ACC112 (cell line): ENCODE measurements around the gene FAM83D.

ENCODE experiments used
- H2AFZ ChIP-seq: fragments of 200-600 bp; sonication (generic); one replicate; pipeline ENCODE4 v1.6.0; 2017; ENCODE audit warnings: antibody characterized with exemption, low read length; ENCODE audit not compliant: unreplicated experiment
- H3K27ac ChIP-seq: fragments of 200-600 bp; sonication (generic); 2 replicates; pipeline ENCODE4 v1.5.1; 2014; ENCODE audit warnings: low read depth, mild to moderate bottlenecking, antibody characterized with exemption, low read length, moderate library complexity
- H3K27me3 ChIP-seq: fragments of 200-600 bp; sonication (generic); 2 replicates; pipeline ENCODE4 v1.6.1; 2014; ENCODE audit warnings: mild to moderate bottlenecking, antibody characterized with exemption, low read length, moderate library complexity, mixed read lengths; ENCODE audit not compliant: insufficient read depth
- H3K36me3 ChIP-seq: fragments of 200-600 bp; sonication (generic); 2 replicates; pipeline ENCODE4 v1.6.1; 2016; ENCODE audit warnings: mild to moderate bottlenecking, antibody characterized with exemption, low read length, moderate library complexity, mixed read lengths; ENCODE audit not compliant: insufficient read depth
- H3K4me1 ChIP-seq: fragments of 200-600 bp; sonication (generic); one replicate; pipeline ENCODE4 v1.6.1; 2016; ENCODE audit warnings: low read length, mixed read lengths; ENCODE audit not compliant: insufficient read depth, unreplicated experiment, control insufficient read depth
- H3K4me3 ChIP-seq: fragments of 200-600 bp; sonication (generic); 2 replicates; pipeline ENCODE4 v1.5.1; 2014; ENCODE audit warnings: mild to moderate bottlenecking, low read depth, low read length
- H3K79me2 ChIP-seq: fragments of 200-600 bp; sonication (generic); one replicate; pipeline ENCODE4 v1.6.0; 2016; ENCODE audit warnings: low read length; ENCODE audit not compliant: control insufficient read depth, unreplicated experiment, insufficient read depth

The FAM83D gene

DNA sequence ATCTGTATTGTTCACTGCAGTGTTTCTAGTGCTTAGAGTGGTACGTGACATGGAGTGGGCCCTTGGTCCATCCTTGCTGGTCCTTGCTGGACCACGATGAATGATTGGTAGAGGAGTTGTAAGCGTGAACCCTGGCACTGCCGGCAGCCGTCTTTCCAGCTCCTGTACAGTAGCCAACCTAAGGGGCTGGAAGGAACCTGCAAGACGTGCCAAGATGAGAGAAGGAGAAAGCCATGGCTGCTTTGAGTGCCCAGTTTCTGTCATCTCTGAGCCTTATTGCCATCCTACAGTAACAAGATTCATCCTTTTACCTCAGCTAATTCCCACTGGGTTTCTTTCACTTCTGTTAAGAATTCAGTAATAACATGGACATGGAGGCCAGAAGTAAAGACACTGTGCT, 41.9 kb downstream of the FAM83D start:
- no peak overlapping the region for H2AFZ ChIP-seq
- peaks cover 24% of the 10 kb centered on the region for H3K4me1 ChIP-seq
- no peaks in the 10 kb centered on the region for H3K36me3 ChIP-seq
- no peak overlapping the region for H3K27ac ChIP-seq
- H3K4me3 ChIP-seq, result no peak overlapping the region
- H3K27me3 ChIP-seq, result no peaks in the 10 kb centered on the region
- peaks cover 45% of the 10 kb centered on the region for H3K79me2 ChIP-seq

DNA sequence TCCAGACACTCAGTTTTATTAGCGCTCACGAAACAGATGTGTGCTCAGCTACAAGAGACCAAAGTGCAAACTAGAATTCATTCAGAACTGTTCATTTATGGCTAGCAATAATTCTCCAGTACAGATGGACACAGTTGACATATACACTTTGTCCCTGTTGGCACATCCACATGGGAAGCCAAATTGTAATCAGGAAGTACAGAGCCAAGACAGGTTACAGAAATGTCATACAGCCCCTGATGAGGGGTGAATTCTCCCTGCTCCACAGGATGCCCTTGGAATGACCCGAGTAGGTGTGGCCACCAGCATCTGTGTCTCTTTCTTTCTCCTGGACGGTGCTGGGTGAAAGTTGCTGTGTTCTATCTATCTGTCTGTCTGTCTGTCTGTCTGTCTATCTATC, 43.5 kb downstream of the FAM83D start:
- no peaks in the 10 kb centered on the region for H3K36me3 ChIP-seq
- no peaks in the 10 kb centered on the region for H3K27me3 ChIP-seq
- H2AFZ ChIP-seq, result no peak overlapping the region
- no peak overlapping the region for H3K4me3 ChIP-seq
- H3K79me2 ChIP-seq, result peaks cover 35% of the 10 kb centered on the region
- H3K27ac ChIP-seq, result peak overlapping the region; percentile 82
- peaks cover 29% of the 10 kb centered on the region for H3K4me1 ChIP-seq

DNA sequence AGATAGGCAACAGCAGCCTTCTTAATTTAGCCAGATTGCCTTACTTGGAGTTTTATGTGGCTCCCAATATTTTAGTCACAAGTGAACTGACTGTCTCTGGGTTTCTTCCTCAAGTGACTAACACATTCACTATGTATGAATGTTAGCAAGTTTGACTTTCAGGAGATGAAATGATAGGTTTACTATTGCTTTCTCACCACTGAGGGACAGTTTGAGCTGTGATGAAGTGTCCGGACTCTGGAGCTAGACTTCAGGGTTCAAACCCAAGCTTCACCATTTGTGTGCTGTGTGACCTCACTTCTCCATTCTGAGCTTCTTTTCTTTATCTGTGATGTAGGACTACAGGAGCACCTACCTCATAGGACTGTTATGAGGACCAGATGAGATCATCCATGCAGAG, 44.1 kb downstream of the FAM83D start:
- Histone ChIP-seq H3K27me3 (no peaks in the 10 kb centered on the region), H3K79me2 (peaks cover 29% of the 10 kb centered on the region), H3K27ac (peak overlapping the region; percentile 82), H3K4me3 (no peak overlapping the region), H3K36me3 (no peaks in the 10 kb centered on the region), H2AFZ (no peak overlapping the region), H3K4me1 (peaks cover 29% of the 10 kb centered on the region)

DNA sequence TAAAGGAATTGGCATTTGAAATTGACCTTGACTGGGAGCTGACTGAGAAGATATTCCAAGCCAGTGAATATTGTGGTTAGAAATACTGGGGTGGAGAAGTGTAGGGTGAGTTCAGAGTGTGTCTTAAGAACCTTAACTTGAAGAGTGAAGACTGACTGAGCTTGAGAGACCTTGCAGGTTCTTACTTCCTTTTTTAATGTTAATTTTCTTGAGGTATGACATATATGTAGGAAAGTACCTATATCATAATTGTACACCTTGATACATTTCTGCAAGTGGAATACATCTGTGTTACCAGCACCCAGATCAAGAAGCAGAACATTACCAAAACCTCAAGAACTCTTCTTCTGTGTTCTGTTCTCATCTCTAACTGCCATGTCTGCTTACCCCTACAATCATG, 46.9 kb downstream of the FAM83D start:
- no peak overlapping the region for H2AFZ ChIP-seq
- H3K4me1 ChIP-seq, result peaks cover 29% of the 10 kb centered on the region
- H3K27me3 ChIP-seq, result no peaks in the 10 kb centered on the region
- H3K36me3 ChIP-seq, result no peaks in the 10 kb centered on the region
- no peak overlapping the region for H3K4me3 ChIP-seq
- H3K79me2 ChIP-seq, result peaks cover 4% of the 10 kb centered on the region
- no peak overlapping the region for H3K27ac ChIP-seq

DNA sequence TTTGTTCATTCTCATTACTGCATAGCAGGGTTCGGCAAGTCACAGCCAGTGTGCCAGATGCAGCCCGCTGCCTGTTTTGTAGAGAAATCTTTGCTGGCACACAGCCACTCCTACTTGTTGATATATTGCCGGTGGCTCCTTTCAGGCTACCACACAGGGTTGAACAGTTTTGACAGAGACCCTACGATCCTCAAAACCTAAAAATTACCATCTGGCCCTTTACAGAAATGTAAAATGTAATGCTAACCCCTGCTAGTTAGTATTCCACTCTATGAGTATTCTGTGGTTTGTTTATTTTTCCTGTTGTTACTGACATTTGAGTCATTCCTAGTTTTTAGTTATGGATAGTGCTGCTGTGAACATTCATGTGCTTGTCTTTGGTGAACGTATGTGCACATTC, 47.4 kb downstream of the FAM83D start:
- H3K27ac ChIP-seq, result no peak overlapping the region
- H3K79me2 ChIP-seq, result peaks cover 4% of the 10 kb centered on the region
- H3K27me3 ChIP-seq, result no peaks in the 10 kb centered on the region
- H3K4me3 ChIP-seq, result no peak overlapping the region
- no peak overlapping the region for H2AFZ ChIP-seq
- H3K4me1 ChIP-seq, result peaks cover 29% of the 10 kb centered on the region
- no peaks in the 10 kb centered on the region for H3K36me3 ChIP-seq

DNA sequence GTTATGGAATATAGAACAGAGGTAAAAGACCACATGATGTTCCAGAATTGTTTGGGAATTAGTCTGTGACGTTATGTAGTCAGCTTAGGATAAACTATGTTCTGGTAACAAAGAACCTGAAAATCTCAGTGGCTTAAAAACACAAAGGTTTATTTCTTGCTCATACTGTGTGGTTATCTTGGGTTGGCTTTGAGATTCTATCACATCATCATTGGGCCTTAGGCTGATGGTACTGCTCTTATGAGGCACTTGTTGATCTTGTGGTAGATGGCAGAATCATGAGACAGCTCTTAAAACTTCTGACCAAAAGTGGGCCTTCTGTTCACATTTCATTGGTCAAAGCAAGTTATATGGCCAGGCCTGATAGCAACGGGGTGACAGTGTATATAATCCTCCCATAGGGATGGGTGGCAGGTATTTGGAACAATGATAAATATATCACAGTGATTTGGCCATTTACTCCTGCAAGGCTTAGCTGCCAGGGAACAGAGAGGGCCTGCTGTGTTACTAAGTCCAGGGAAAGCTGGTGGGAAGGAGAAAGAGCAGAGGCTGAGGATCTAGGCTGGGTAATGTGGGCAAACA, 49.4 kb downstream of the FAM83D start:
- peaks cover 7% of the 10 kb centered on the region for H3K79me2 ChIP-seq
- H3K4me1 ChIP-seq, result peaks cover 14% of the 10 kb centered on the region
- H2AFZ ChIP-seq, result no peak overlapping the region
- no peak overlapping the region for H3K4me3 ChIP-seq
- no peak overlapping the region for H3K27ac ChIP-seq
- H3K27me3 ChIP-seq, result no peaks in the 10 kb centered on the region
- no peaks in the 10 kb centered on the region for H3K36me3 ChIP-seq

DNA sequence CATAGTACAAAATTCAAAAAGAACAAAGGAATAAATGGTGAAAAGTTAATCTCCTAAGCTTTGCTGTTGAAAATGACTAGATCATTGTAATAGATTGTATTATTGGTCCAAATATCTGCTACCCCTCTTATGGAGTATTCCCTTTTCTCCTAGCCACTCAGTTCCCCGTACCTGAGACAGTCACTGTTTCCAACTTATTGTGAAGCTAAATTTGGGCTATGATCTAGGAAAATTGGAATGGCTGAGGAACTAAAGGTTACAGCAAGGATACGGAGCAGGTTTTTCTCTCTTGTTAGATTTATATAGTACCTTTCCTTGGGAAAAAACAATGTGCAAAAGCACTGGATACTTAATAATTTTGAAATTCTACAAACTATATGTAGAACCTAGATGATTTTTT, 53.2 kb downstream of the FAM83D start:
- Histone ChIP-seq H3K4me3 (no peak overlapping the region), H3K4me1 (no peaks in the 10 kb centered on the region), H3K27me3 (no peaks in the 10 kb centered on the region), H3K36me3 (no peaks in the 10 kb centered on the region), H2AFZ (no peak overlapping the region), H3K79me2 (peaks cover 3% of the 10 kb centered on the region), H3K27ac (no peak overlapping the region)

DNA sequence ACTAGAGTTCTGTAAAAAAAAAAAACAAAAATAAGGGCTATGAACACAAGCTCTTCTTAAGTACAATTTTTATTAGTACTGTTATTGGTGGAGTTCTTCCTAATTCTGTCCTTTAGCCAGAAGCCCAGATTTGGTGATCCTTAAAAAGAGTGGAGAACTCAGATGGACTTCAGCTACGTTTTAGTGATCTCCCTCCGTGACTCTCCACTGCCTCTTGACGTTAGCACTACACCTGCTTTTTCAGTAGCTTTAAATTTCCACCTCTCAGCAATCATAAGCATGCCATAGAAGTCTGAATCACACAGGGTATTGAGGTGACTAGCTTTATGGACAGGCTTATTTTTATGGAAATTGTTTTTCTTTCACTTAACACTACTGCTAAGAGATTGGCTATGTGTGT, 53.6 kb downstream of the FAM83D start:
- Histone ChIP-seq H3K4me3 (no peak overlapping the region), H3K36me3 (no peaks in the 10 kb centered on the region), H3K79me2 (peaks cover 3% of the 10 kb centered on the region), H3K27me3 (no peaks in the 10 kb centered on the region), H2AFZ (no peak overlapping the region), H3K27ac (no peak overlapping the region), H3K4me1 (peaks cover 4% of the 10 kb centered on the region)

DNA sequence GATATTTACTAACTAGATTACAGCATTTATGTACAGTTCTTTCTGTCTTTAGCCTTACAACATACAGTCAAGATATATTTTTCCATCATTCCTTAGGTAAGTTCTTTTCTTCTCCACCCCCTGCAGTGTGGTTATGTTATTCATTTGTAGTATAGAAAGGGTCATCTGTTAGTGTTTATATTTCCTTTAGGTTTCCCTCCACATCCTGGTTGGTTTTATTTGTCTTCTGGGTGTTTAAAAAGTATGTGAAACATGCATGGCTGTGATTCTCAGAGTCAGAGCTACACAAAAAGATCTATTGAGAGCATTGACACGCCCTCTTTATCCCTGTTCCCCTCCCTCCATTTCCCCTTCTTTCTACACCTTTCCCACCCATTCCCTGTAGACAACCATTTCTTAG, 56.1 kb downstream of the FAM83D start:
- H3K36me3 ChIP-seq, result no peaks in the 10 kb centered on the region
- H3K4me3 ChIP-seq, result no peak overlapping the region
- H3K27me3 ChIP-seq, result no peaks in the 10 kb centered on the region
- H3K79me2 ChIP-seq, result peaks cover 3% of the 10 kb centered on the region
- H3K4me1 ChIP-seq, result peaks cover 17% of the 10 kb centered on the region
- no peak overlapping the region for H2AFZ ChIP-seq
- no peak overlapping the region for H3K27ac ChIP-seq

DNA sequence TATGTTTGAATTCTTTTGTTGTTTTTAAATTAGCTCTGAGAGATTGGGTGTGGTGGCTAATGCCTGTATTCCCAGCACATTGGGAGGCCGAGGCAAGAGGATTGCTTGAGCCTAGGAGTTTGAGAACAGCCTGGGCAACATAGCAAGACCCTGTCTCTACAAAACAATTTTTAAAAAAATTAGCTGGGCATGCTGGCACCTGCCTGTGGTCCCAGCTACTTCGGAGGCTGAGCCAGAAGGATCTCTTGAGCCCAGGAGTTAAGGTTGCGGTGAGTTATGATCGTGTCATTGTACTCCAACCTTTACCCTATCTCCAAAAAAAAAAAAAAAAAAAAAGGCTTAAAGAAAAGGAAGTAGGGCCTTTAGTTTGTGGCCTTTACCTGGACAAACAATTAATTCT, 58.8 kb downstream of the FAM83D start:
- no peak overlapping the region for H3K4me3 ChIP-seq
- no peaks in the 10 kb centered on the region for H3K79me2 ChIP-seq
- peaks cover 17% of the 10 kb centered on the region for H3K4me1 ChIP-seq
- no peak overlapping the region for H2AFZ ChIP-seq
- H3K36me3 ChIP-seq, result peaks cover 3% of the 10 kb centered on the region
- peak overlapping the region; percentile 63 for H3K27ac ChIP-seq
- no peaks in the 10 kb centered on the region for H3K27me3 ChIP-seq

DNA sequence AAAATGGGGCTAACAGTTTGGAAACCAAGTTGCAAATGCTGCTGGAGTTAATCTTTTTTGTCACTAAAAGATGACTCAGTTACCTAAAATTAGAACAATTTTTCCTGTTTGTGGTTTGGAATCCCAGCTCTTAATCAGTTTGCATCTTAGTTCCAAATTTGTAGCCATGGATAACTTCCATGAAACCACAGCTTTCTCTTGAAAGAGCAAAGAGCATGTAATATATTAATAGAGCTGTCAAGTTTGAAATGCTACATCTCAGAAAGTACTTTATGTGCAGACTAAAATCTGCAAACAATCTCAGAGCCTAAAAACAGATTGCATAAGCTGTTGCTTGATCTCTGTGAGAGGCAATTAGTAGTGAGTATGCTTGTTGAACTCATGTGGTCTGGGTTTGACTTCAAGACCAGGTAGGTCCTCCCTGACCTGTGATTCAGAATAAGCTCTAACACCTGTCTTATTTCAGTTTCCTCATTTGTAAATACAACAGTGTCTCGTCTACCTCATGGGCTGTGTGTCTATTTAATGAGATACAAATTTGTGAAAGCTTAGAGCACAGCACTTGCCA, 59.5 kb downstream of the FAM83D start:
- H3K79me2 ChIP-seq, result no peaks in the 10 kb centered on the region
- H3K4me1 ChIP-seq, result peaks cover 17% of the 10 kb centered on the region
- no peak overlapping the region for H2AFZ ChIP-seq
- peak overlapping the region; percentile 63 for H3K27ac ChIP-seq
- H3K36me3 ChIP-seq, result peaks cover 5% of the 10 kb centered on the region
- no peak overlapping the region for H3K4me3 ChIP-seq
- no peaks in the 10 kb centered on the region for H3K27me3 ChIP-seq
